Lower lobe of right lung (tissue), 2 donors: Measurements from ENCODE around the gene CREB3L2. TPM values are rescaled to one million over a fixed set of nuclear protein-coding genes. Genes with fewer than 3 reads are reported as not detected.
"Not testable (repeated sequence)": the region's sequence is repeated elsewhere in the genome, so short reads cannot be mapped to it uniquely, and the experiment has no call there.

ENCODE experiments used
- ATAC-seq, 2 donors: fragments of 200-7000 bp; cut with Tn5 transposase; one replicate each; pipeline ENCODE4 v1.9.1; 2020 to 2022; ENCODE audit warnings: mild to moderate bottlenecking in 2 of 2, moderate library complexity in 2 of 2
- DNase-seq: peaks from one replicate; pipeline ENCODE4 v3.0.0-alpha.2; 2020
- H3K27ac ChIP-seq: fragments of 200-600 bp; one replicate; pipeline ENCODE4 v1.8.0; 2022
- H3K27me3 ChIP-seq: fragments of 200-600 bp; one replicate; pipeline ENCODE4 v1.8.0; 2022; ENCODE audit warnings: low read depth
- H3K36me3 ChIP-seq: fragments of 200-600 bp; one replicate; pipeline ENCODE4 v1.8.0; 2022; ENCODE audit warnings: mild to moderate bottlenecking
- H3K4me1 ChIP-seq: fragments of 200-600 bp; one replicate; pipeline ENCODE4 v1.8.0; 2022
- H3K4me3 ChIP-seq: fragments of 200-600 bp; one replicate; pipeline ENCODE4 v1.8.0; 2022; ENCODE audit warnings: mild to moderate bottlenecking
- H3K9me3 ChIP-seq: fragments of 200-600 bp; one replicate; pipeline ENCODE4 v1.8.0; 2022
- CTCF ChIP-seq: fragments of 200-600 bp; IDR thresholded peaks from one replicate; pipeline ENCODE4 v1.8.0; 2022; ENCODE audit warnings: antibody characterized with exemption, mild to moderate bottlenecking
- intact Hi-C: fragments of 100-400 bp; cut with DNase I; formaldehyde crosslinking; loops from one replicate; pipeline ENCODE4 v1.11.0; 2022
- total RNA-seq: library from RNA; stranded (reverse); fragmentation: NEBNext Ultra II Directional; extraction: Animal tissue kit (Norgen Biotek cat#: 25700); gene quantifications from one replicate; pipeline ENCODE4 v1.2.1, GENCODE V29; 2021
- donor health status: DM: no; HTN: yes; CAD: no; lungs with severe emphysema.

The CREB3L2 gene
- total RNA-seq, 1 donor from 2014 or later: 48.9 TPM

GRCh38 chr7:137969828-137970227, 32.1 kb downstream of the CREB3L2 start:
- no peak overlapping the region for H3K27ac ChIP-seq
- DNase-seq: no peak
- H3K4me1 ChIP-seq: peaks cover 41% of the 10 kb centered on the region
- H3K36me3 ChIP-seq: no peaks in the 10 kb centered on the region
- no peaks in the 10 kb centered on the region for H3K9me3 ChIP-seq
- H3K4me3 ChIP-seq: no peak overlapping the region
- ATAC-seq: no peak
- H3K27me3 ChIP-seq: no peaks in the 10 kb centered on the region
- no peak for TF ChIP-seq CTCF
- intact Hi-C loops: no loop called here

- H3K4me1 ChIP-seq: peaks cover 40% of the 10 kb centered on the region
- no peaks in the 10 kb centered on the region for H3K9me3 ChIP-seq
- H3K4me3 ChIP-seq: no peak overlapping the region
- no peaks in the 10 kb centered on the region for H3K27me3 ChIP-seq
- DNase-seq (no peak), ATAC-seq (no peak)
- no peaks in the 10 kb centered on the region for H3K36me3 ChIP-seq
- no peak overlapping the region for H3K27ac ChIP-seq
- no peak for TF ChIP-seq CTCF
- intact Hi-C loops: no loop called here
Measured at GRCh38 chr7:137968890-137969289, 33.0 kb downstream of the CREB3L2 start.

GRCh38 chr7:137968339-137968738, 33.5 kb downstream of the CREB3L2 start:
- DNase-seq, H3K36me3 ChIP-seq, intact Hi-C loops, H3K4me3 ChIP-seq, H3K27me3 ChIP-seq, H3K27ac ChIP-seq, ATAC-seq, H3K9me3 ChIP-seq: not testable (repeated sequence)
- peaks cover 43% of the 10 kb centered on the region for H3K4me1 ChIP-seq

GRCh38 chr7:137967143-137968018, 34.5 kb downstream of the CREB3L2 start:
- DNase-seq (no peak), ATAC-seq (peak in 1 of 2 donors; percentile 16)
- H3K36me3 ChIP-seq: no peaks in the 10 kb centered on the region
- no peak overlapping the region for H3K4me3 ChIP-seq
- no peak overlapping the region for H3K27ac ChIP-seq
- intact Hi-C loops: no loop called here
- no peak for TF ChIP-seq CTCF
- no peaks in the 10 kb centered on the region for H3K27me3 ChIP-seq
- no peaks in the 10 kb centered on the region for H3K9me3 ChIP-seq
- H3K4me1 ChIP-seq: peaks cover 51% of the 10 kb centered on the region

- Histone ChIP-seq H3K27me3 (no peaks in the 10 kb centered on the region), H3K27ac (no peak overlapping the region), H3K4me1 (peaks cover 51% of the 10 kb centered on the region), H3K36me3 (no peaks in the 10 kb centered on the region), H3K4me3 (no peak overlapping the region), H3K9me3 (no peaks in the 10 kb centered on the region)
- no peak for TF ChIP-seq CTCF
- no peak for DNase-seq
- intact Hi-C loops: no loop called here
- no peak for ATAC-seq
Measured at GRCh38 chr7:137966641-137967142, 35.2 kb downstream of the CREB3L2 start.
